Adrenal gland (tissue), 12 donors: ENCODE measurements around the gene CALCOCO2. TPM values are rescaled to one million over a fixed set of nuclear protein-coding genes. Genes with fewer than 3 reads are reported as not detected.
A peak's percentile ranks its signal among the peaks of the same experiment; 100 is the strongest.
"Not testable (repeated sequence)": the region's sequence is repeated elsewhere in the genome, so short reads cannot be mapped to it uniquely, and the experiment has no call there.

Source experiments
- DNase-seq, 7 donors: peaks; one replicate each; pipeline ENCODE4 v3.0.0-alpha.2; 2019 to 2020
- H3K27ac ChIP-seq, 5 donors: fragments of 200-600 bp; sonication (generic) in 4 of 5; 1 replicate in 3 of 5; 2 replicates in 2 of 5; pipeline versions ENCODE4 v1.5.1 to v1.8.0; 2016 to 2020; ENCODE audit warnings: mild to moderate bottlenecking in 1 of 5
- H3K27me3 ChIP-seq: fragments of 200-600 bp; 2 replicates; pipeline ENCODE4 v1.8.0; 2021
- H3K36me3 ChIP-seq, 2 donors: fragments of 200-600 bp; replicated peaks in 1 of 2; 1 replicate in 1 of 2; 2 replicates in 1 of 2; pipeline versions ENCODE4 v1.5.1 to v1.8.0; 2018 to 2022
- H3K4me1 ChIP-seq, 2 donors: fragments of 200-600 bp; replicated peaks in 1 of 2; 1 replicate in 1 of 2; 2 replicates in 1 of 2; pipeline versions ENCODE4 v1.5.1 to v1.8.0; 2018 to 2021
- H3K4me3 ChIP-seq, 4 donors: fragments of 200-600 bp; sonication (generic) in 3 of 4; one replicate each; pipeline ENCODE4 v1.5.1; 2016 to 2018
- H3K9me3 ChIP-seq, 3 donors: fragments of 200-600 bp; sonication (generic) in 1 of 3; replicated peaks in 1 of 3; 1 replicate in 2 of 3; 2 replicates in 1 of 3; pipeline versions ENCODE4 v1.5.1 to v1.8.0; 2016 to 2021
- POLR2A ChIP-seq, 2 donors: fragments of 450-650 bp; IDR thresholded peaks; one replicate each; pipeline ENCODE4 v1.6.1; 2017; ENCODE audit warnings: antibody characterized with exemption in 2 of 2, mild to moderate bottlenecking in 2 of 2, moderate library complexity in 1 of 2
- WGBS, 4 donors: extraction: QIAGEN DNeasy Blood & Tissue Kit in 2 of 4; methylation state at CpG; one replicate each; pipeline versions ENCODE4 v1.1.5 to v1.1.7; 2013 to 2017; 5-methylcytosine and 5-hydroxymethylcytosine counted together
- intact Hi-C, 2 donors: fragments of 100-400 bp; cut with DNase I; formaldehyde crosslinking; loops; one replicate each; pipeline versions ENCODE4 v1.14.1 to v1.15.0; 2022 to 2023
- polyA plus RNA-seq, 3 donors: library from polyadenylated mRNA; stranded (reverse); fragments of 200-250 nt in 2 of 3; fragments of 350-450 nt in 1 of 3; fragmentation: Illumina TruSeq in 1 of 3; extraction: RNeasy Lipid Tissue Mini Kit (QIAGEN cat#74804) in 1 of 3; gene quantifications; one replicate each; pipeline ENCODE4 v1.2.3, GENCODE V29; 2013 to 2014
- total RNA-seq, 9 donors: library from RNA; depleted of rRNA in 4 of 9; stranded (reverse); fragments of >200 nt in 4 of 9; fragments of 120-200 nt in 1 of 9; fragmentation: NEBNext Ultra II Directional in 1 of 9; extraction: Animal tissue kit (Norgen Biotek cat#: 25700) in 1 of 9; gene quantifications; one replicate each; pipeline versions ENCODE4 v1.1.0 to v1.2.4, GENCODE V29; 2013 to 2023
- TF ChIP-seq, protein P1 (sequence below), 6 experiments: fragments of 450-650 bp in 4 of 6; fragments of 200-600 bp in 2 of 6; sonication (generic) in 1 of 6; IDR thresholded peaks; 1 replicate in 5 of 6; 2 replicates in 1 of 6; pipeline versions ENCODE4 v1.5.1 to v1.8.0; 2016 to 2021; ENCODE audit warnings: antibody characterized with exemption in 6 of 6, mild to moderate bottlenecking in 2 of 6, moderate library complexity in 1 of 6
- donor health status: healthy with polysubstance abuse.
- donor health status: Bipolar disorder and iron deficiency.
- donor health status: DM: yes; HTN: yes; CAD: no.
- donor health status: DM: no; HTN: no; CAD: no.
- donor health status: DM: no; HTN: no; CAD: no.
- donor health status: DM: yes; HTN: yes; CAD: no.

The CALCOCO2 gene
- total and polyA plus RNA-seq, 12 donors, result 37.7 to 199 (median 124) TPM

DNA sequence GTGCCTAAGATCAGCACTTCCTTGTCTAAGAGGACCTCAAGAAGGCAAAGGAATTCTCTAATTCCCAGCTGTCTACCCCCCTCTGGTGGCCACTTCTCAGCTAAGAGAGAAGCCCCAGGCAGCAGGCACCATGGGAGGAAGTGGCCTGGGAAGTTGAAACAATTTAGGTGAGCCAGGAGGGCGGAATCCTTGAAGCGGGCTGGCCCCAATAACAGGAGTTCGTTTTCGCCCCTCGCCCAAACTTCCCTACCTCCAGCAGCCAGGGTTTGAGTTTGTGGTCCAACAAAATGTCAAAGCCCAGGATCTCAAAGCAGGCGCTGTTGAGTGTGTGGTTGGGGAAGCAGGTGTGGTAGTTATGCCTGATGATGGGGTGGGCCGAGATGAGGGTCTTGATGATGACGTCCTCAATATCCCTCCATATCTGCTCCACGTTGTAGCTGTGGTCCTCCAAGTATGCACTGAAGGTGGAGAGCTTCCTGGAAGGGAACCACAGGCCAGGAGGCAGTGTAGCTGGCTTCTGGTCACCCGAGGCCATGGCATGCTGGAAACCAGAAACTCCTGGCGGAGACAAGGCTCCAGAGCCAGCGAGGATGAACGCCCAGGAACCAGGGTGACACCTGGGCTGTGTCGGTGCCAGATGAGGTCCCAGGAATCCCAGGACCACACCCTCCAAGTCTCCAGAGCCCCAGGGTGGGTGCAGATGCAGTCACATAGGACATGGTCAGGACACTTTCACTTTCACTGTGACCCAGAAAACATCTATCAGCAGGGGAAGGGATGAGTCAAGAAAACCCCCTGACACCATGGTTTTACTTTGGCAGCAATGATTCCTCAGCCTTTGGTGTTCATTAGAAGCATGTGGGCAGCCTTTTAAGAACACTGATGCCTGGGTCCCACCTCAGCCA, 39.5 kb upstream of the CALCOCO2 start:
- Histone ChIP-seq H3K36me3 (no peaks in the 10 kb centered on the region), H3K4me3 (no peak overlapping the region), H3K27ac (no peak overlapping the region), H3K27me3 (no peaks in the 10 kb centered on the region), H3K9me3 (no peaks in the 10 kb centered on the region), H3K4me1 (no peaks in the 10 kb centered on the region)
- TF ChIP-seq POLR2A (IDR thresholded peaks at IDR 0.05), result no peak
- TF ChIP-seq, protein P1, sequence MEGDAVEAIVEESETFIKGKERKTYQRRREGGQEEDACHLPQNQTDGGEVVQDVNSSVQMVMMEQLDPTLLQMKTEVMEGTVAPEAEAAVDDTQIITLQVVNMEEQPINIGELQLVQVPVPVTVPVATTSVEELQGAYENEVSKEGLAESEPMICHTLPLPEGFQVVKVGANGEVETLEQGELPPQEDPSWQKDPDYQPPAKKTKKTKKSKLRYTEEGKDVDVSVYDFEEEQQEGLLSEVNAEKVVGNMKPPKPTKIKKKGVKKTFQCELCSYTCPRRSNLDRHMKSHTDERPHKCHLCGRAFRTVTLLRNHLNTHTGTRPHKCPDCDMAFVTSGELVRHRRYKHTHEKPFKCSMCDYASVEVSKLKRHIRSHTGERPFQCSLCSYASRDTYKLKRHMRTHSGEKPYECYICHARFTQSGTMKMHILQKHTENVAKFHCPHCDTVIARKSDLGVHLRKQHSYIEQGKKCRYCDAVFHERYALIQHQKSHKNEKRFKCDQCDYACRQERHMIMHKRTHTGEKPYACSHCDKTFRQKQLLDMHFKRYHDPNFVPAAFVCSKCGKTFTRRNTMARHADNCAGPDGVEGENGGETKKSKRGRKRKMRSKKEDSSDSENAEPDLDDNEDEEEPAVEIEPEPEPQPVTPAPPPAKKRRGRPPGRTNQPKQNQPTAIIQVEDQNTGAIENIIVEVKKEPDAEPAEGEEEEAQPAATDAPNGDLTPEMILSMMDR (IDR thresholded peaks at IDR 0.05), result peak; percentile 77 to 85 (median 82)
- intact Hi-C loops, result loop anchor here (5.0 kb wide), 3 partner anchors 64 to 114 kb away; partner anchors contain the start of genes HOXB13 (in 1 of the 2), PRAC1 (in 1 of the 2) and PRAC2 (in 1 of the 2)
- peak; percentile 82 to 93 (median 87) for DNase-seq
- WGBS, 4 donors, result 35 to 49% (median 39%) methylated on average over 10 to 14 of the region's 14 CpGs

DNA sequence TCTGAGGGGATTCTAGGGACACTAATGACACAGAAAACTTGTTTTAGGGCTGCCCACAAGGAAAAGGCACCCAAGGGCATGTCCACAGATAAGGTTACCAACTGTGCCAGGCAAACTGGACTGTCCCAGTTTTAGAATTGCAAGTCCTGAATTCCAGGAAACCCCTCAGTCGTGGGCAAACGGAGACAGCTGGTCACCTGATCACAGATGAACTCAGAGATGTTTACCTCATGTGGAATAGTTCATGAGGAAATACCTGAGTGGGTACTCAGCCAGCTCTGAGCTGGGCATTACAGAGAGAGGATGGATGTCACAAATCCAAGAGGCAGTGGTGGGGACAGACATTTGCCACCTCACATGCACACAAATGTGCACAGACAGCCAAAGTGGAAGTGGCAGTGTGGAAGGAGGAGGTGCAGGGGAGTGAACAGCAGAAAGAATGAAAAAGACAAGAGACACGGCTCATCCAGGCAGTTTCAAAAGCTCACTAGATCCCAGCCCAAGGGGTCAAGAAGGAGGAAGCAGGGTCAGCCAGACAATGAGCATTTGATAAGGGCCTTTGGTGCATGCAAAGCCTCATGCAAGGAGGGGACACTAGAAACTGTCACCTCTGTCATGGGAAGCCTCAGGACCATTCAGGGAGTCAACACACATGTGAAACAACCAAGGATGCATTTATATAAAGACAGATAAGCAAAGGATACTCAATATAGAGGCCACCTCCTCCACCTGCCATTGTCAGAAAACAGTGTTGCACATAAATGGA, 38.6 kb upstream of the CALCOCO2 start:
- H3K4me1 ChIP-seq, result no peaks in the 10 kb centered on the region

DNA sequence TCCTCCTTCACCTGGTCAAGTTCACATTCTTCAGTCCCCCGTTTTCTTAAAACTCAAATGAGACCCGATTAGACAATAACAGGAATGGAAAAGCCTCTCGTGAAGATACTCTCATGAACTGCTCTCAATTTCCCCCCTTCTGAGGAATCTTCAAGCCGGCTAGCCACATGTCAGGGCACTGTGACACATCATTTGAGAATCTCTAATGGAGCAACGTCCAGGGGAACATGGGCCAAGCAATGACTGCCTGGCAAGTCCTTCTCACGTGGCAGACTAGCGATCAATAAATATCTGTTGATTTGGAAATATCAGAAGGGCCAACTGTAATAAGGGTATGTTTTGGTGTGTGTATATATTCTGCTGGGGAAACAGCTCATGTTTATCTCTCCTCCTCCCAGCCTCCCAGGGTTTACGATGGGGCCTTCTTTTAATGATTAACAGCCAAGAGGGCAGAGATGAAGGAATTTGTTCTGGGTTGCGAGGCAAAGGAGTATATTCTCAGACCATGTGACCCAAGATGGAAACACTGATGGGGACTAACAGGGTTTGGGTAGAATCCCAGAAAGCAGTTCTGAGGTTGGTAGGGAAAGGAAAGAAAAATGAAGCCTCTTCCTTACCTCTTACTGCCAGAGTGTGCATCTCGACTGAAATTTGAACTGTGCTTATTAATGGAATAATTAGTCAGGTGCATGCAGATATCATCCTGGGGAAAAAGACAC, 35.2 kb upstream of the CALCOCO2 start:
- no peaks in the 10 kb centered on the region for H3K9me3 ChIP-seq
- no peak overlapping the region for H3K4me3 ChIP-seq
- 59 to 62% (median 61%) methylated on average over 10 of the region's 10 CpGs for WGBS, 4 donors
- intact Hi-C loops, result loop anchor here in 1 of 2 donors (5.0 kb wide), 1 partner anchor 113 kb away; no protein-coding TSS in a partner anchor
- TF ChIP-seq, protein P1 (IDR thresholded peaks at IDR 0.05), result no peak
- TF ChIP-seq POLR2A (IDR thresholded peaks at IDR 0.05), result no peak
- no peaks in the 10 kb centered on the region for H3K4me1 ChIP-seq
- peak in 1 of 7 donors; percentile 21 for DNase-seq
- H3K27ac ChIP-seq, result no peak overlapping the region
- peaks cover 5% of the 10 kb centered on the region for H3K27me3 ChIP-seq
- no peaks in the 10 kb centered on the region for H3K36me3 ChIP-seq

More for the DNA sequence above, 38.6 kb upstream of the CALCOCO2 start:
- no peak overlapping the region for H3K27ac ChIP-seq
- no peaks in the 10 kb centered on the region for H3K36me3 ChIP-seq
- H3K4me3 ChIP-seq, result no peak overlapping the region
- intact Hi-C loops, result loop anchor here (5.0 kb wide), 3 partner anchors 65 to 115 kb away; partner anchors contain the start of genes HOXB13 (in 1 of the 2), PRAC1 (in 1 of the 2) and PRAC2 (in 1 of the 2)
- H3K27me3 ChIP-seq, result no peaks in the 10 kb centered on the region
- TF ChIP-seq, protein P1 (IDR thresholded peaks at IDR 0.05), result no peak
- TF ChIP-seq POLR2A (IDR thresholded peaks at IDR 0.05), result no peak
- 37 to 56% (median 51%) methylated on average over 3 of the region's 3 CpGs for WGBS, 4 donors
- H3K9me3 ChIP-seq, result no peaks in the 10 kb centered on the region
- no peak for DNase-seq

DNA sequence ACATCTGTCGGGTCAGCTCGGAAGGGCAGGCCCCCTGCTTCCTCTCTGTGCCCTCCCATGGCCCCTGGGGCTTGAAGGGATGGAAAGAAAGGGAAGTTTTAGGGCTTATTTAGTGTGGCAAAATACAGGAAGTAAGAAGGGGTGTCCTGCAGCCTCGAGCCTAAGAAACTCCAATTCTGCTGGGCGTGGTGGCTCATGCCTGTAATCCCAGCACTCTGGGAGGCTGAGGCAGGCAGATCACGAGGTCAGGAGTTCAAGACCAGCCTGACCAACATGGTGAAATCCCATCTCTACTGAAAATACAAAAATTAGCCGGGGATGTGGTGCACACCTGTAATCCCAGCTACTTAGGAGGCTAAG, 34.7 kb upstream of the CALCOCO2 start:
- intact Hi-C loops, result loop anchor here in 1 of 2 donors (5.0 kb wide), 1 partner anchor 114 kb away; no protein-coding TSS in a partner anchor
- not testable (repeated sequence) for H3K27me3 ChIP-seq, H3K4me3 ChIP-seq, H3K36me3 ChIP-seq, H3K27ac ChIP-seq, DNase-seq, H3K9me3 ChIP-seq, H3K4me1 ChIP-seq
- 63 to 71% (median 67%) methylated on average over 6 of the region's 6 CpGs for WGBS, 4 donors
